Right atrium auricular region (tissue), 2 donors: Measurements from ENCODE around the gene KATNB1. TPM values are rescaled to one million over a fixed set of nuclear protein-coding genes. Genes with fewer than 3 reads are reported as not detected.

Source experiments
- DNase-seq: peaks from one replicate; pipeline ENCODE4 v3.0.0-alpha.2; 2019; ENCODE audit warnings: low spot score
- H3K27ac ChIP-seq, 2 donors: fragments of 200-600 bp; sonication (generic); 1 replicate in 1 of 2; 2 replicates in 1 of 2; pipeline ENCODE4 v1.5.1; 2016 to 2019
- H3K27me3 ChIP-seq, 2 donors: fragments of 200-600 bp; sonication (generic); one replicate each; pipeline versions ENCODE4 v1.5.1 to v1.6.0; 2017 to 2019
- H3K36me3 ChIP-seq: fragments of 200-600 bp; sonication (generic); one replicate; pipeline ENCODE4 v1.5.1; 2016
- H3K4me1 ChIP-seq, 2 donors: fragments of 200-600 bp; sonication (generic); one replicate each; pipeline versions ENCODE4 v1.5.1 to v1.6.0; 2017 to 2019
- H3K4me3 ChIP-seq, 2 donors: fragments of 200-600 bp; sonication (generic); 1 replicate in 1 of 2; 2 replicates in 1 of 2; pipeline ENCODE4 v1.5.1; 2017 to 2019; ENCODE audit warnings: mild to moderate bottlenecking in 1 of 2, moderate library complexity in 1 of 2
- H3K9me3 ChIP-seq, 2 donors: fragments of 200-600 bp; sonication (generic); one replicate each; pipeline ENCODE4 v1.5.1; 2019
- CTCF ChIP-seq, 2 donors: fragments of 200-600 bp; sonication (generic); IDR thresholded peaks; one replicate each; pipeline ENCODE4 v1.5.1; 2019; ENCODE audit warnings: antibody characterized with exemption in 2 of 2
- total RNA-seq, 2 donors: library from RNA; depleted of rRNA; stranded (reverse); fragments of >200 nt; gene quantifications; one replicate each; pipeline ENCODE4 v1.1.0, GENCODE V29; 2016

The KATNB1 gene
- total RNA-seq, 2 donors from 2014 or later = 11.7 TPM

DNA sequence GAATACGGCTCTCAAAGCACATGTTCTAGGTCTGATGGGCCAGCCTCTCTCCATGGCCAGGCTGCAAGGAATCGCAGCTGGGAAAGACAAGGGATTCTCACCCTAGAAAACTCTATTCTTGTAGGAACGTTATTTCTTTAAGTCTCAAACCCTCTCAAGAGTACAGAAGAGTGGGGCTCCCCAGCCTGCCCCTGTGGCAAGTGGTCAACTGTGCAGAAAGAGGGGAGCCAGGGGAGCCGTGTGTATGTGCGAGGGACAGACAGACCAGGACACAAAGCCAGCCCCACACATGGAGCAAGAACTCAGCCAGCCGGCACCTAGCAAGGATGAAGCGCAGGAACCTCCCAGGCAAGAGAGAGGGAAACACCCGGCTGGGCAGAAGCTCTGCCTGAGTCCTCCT, 50.4 kb downstream of the KATNB1 start:
- no peaks in the 10 kb centered on the region for H3K27me3 ChIP-seq
- H3K27ac ChIP-seq = peak overlapping the region in 1 of 2 donors; percentile 12
- peaks cover 0 to 33% of the 10 kb centered on the region in 2 donors for H3K4me1 ChIP-seq
- no peak for DNase-seq
- H3K36me3 ChIP-seq = peaks cover 24% of the 10 kb centered on the region
- no peak for TF ChIP-seq CTCF (IDR thresholded peaks at IDR 0.05)
- no peak overlapping the region for H3K4me3 ChIP-seq
- no peaks in the 10 kb centered on the region for H3K9me3 ChIP-seq

DNA sequence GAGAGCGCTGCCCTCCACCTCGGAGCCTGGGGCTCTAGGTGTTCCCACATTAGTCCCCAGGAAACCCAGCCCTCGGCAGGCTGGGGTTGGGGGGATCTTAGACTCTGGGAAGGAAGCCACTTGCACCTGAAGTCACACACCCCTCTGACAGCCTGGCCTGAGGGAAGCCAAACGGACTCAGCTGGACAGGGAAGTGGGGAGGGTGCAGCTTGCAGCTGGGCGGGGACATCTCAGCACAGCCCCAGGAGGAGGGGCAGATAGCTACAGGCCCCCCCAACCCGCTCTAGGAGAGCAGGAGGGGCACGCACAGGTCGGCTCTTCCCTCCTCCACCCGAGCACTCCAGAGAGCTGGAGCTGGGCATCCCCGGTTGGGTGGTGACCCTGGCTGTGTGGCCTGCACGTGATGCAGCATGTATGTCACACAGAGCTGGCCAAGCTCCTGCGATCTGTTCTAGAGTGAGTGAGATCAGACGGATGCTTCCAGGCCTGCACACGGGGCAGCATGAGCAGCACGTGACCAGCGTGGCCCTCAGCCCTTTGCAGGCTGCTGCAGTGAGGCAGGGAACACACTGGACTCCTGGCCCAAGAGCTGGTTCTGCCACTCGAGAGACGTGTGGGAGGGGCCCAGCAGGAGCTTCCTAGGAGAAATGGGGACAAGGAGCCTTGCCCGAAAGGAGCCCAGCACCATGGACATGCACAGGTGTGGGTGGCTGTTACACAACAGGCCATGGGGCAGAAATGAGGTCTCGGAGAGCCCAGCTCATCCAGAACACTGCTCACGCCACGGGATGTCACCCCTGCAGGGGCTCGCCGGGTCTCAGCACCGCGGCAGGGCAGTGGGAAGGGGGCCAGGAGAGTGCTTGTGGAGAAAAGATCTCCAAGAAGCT, 51.3 kb downstream of the KATNB1 start:
- Histone ChIP-seq H3K27me3 (no peaks in the 10 kb centered on the region), H3K27ac (peak overlapping the region; percentile 49 to 65), H3K4me3 (no peak overlapping the region), H3K9me3 (no peaks in the 10 kb centered on the region), H3K36me3 (peaks cover 24% of the 10 kb centered on the region), H3K4me1 (peaks cover 0 to 43% of the 10 kb centered on the region in 2 donors)
- peak; percentile 90 for DNase-seq
- TF ChIP-seq CTCF (IDR thresholded peaks at IDR 0.05) = no peak

DNA sequence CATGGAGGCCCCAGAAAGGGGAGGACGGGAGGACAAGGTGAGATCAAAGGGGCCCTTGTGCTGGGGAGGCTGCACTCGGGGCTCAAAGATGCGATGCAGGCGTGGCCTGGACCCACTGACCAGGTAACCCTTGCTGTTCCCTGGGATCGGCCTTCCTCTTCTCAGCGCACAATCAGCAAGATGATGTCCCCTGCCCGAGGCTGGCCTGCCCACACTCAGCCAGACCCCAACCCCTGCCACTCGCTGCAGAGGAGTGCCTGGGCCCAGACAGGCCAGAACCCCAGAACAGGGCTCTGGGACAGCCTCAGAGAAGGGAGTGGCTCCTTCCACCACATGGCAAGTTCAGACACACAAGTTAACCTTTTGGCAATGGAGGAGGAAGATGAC, 51.9 kb downstream of the KATNB1 start:
- H3K27me3 ChIP-seq = no peaks in the 10 kb centered on the region
- peaks cover 0 to 47% of the 10 kb centered on the region in 2 donors for H3K4me1 ChIP-seq
- H3K27ac ChIP-seq = peak overlapping the region; percentile 49 to 65
- no peak for TF ChIP-seq CTCF (IDR thresholded peaks at IDR 0.05)
- no peak overlapping the region for H3K4me3 ChIP-seq
- no peak for DNase-seq
- no peaks in the 10 kb centered on the region for H3K9me3 ChIP-seq
- H3K36me3 ChIP-seq = peaks cover 24% of the 10 kb centered on the region

GRCh38 chr16:57788252-57788841, 52.8 kb downstream of the KATNB1 start:
- no peaks in the 10 kb centered on the region for H3K9me3 ChIP-seq
- H3K27ac ChIP-seq = peak overlapping the region; percentile 49 to 65
- TF ChIP-seq CTCF (IDR thresholded peaks at IDR 0.05) = no peak
- H3K36me3 ChIP-seq = peaks cover 28% of the 10 kb centered on the region
- no peak for DNase-seq
- peaks cover 0 to 47% of the 10 kb centered on the region in 2 donors for H3K4me1 ChIP-seq
- no peak overlapping the region for H3K4me3 ChIP-seq
- H3K27me3 ChIP-seq = no peaks in the 10 kb centered on the region

DNA sequence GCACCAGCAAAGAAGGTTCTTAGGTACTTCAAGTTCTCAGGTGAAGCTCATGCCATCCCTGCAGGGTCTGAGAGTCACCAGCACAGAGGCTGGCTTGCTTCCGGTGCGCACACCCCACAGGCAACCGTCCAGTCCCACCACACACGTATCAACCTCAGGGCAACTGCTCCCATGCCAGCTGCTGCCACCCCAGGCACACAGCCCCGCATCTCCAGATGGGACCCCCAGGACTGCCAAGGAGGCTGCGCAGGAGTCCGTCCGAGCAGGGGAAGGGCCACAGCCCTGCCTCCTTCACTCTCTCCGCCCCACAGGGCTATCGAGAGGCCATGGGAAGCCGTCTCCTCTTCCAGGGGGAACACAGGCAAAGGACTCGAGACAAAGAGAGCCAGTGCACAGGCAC, 53.4 kb downstream of the KATNB1 start:
- H3K4me1 ChIP-seq = peaks cover 0 to 47% of the 10 kb centered on the region in 2 donors
- no peaks in the 10 kb centered on the region for H3K9me3 ChIP-seq
- no peak overlapping the region for H3K4me3 ChIP-seq
- peak overlapping the region in 1 of 2 donors; percentile 65 for H3K27ac ChIP-seq
- H3K36me3 ChIP-seq = peaks cover 32% of the 10 kb centered on the region
- TF ChIP-seq CTCF (IDR thresholded peaks at IDR 0.05) = no peak
- H3K27me3 ChIP-seq = no peaks in the 10 kb centered on the region
- DNase-seq = no peak
